ENCODE measurements around the gene TBC1D22A. TPM values are rescaled to one million over a fixed set of nuclear protein-coding genes. Genes with fewer than 3 reads are reported as not detected.

Gene TBC1D22A
- polyA plus RNA-seq, 1 of the 3 experiments (the other 2 are of a cell fraction) = 16.5 TPM

GRCh38 chr22:47173535-47174021, 411.1 kb downstream of the TBC1D22A start (continued):
- TF ChIP-seq, protein P1, sequence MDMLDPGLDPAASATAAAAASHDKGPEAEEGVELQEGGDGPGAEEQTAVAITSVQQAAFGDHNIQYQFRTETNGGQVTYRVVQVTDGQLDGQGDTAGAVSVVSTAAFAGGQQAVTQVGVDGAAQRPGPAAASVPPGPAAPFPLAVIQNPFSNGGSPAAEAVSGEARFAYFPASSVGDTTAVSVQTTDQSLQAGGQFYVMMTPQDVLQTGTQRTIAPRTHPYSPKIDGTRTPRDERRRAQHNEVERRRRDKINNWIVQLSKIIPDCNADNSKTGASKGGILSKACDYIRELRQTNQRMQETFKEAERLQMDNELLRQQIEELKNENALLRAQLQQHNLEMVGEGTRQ (IDR thresholded peaks at IDR 0.05; ENCODE audit: borderline replicate concordance, low read depth, low read length) = no peak
- no peak for TF ChIP-seq RCOR1 (IDR thresholded peaks at IDR 0.05; ENCODE audit: low read length)
- no peak for TF ChIP-seq FOSL2 (IDR thresholded peaks at IDR 0.05; ENCODE audit: borderline replicate concordance, low read depth)
- TF ChIP-seq SMC3 (IDR thresholded peaks at IDR 0.05; ENCODE audit: low read depth, low read length) = no peak
- TF ChIP-seq GATA2 (CRISPR knock-in tag; IDR thresholded peaks at IDR 0.05) = no peak
- TF ChIP-seq, protein P2, sequence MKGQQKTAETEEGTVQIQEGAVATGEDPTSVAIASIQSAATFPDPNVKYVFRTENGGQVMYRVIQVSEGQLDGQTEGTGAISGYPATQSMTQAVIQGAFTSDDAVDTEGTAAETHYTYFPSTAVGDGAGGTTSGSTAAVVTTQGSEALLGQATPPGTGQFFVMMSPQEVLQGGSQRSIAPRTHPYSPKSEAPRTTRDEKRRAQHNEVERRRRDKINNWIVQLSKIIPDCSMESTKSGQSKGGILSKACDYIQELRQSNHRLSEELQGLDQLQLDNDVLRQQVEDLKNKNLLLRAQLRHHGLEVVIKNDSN (IDR thresholded peaks at IDR 0.05; ENCODE audit: borderline replicate concordance, low read depth) = no peak
- no peak for TF ChIP-seq TEAD4 (IDR thresholded peaks at IDR 0.05; ENCODE audit: borderline replicate concordance, insufficient read depth)

DNA sequence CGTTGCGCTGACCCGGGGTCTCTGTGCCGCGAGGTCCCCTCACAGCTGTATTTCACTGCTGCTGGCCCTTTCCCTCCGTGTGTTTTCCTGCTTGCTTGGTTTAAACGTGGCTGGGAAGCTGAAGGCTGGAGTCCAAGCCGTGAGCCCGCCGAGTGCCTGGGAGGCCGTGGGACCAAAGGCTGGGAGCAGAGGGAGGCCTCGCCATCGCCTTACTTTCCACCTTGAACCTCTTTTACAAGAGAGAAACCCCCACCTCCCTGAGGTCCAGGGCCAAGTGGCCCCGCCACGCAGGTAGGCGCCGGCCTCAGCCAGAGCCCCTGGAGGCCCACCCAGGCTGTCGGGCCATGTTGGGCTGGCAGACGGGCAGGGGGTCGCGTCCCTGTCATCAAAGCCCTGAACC, 411.6 kb downstream of the TBC1D22A start:
- Histone ChIP-seq H3K27me3 (ENCODE audit: insufficient read depth) (no peaks in the 10 kb centered on the region), H3K4me1 (ENCODE audit: control insufficient read depth in 1 of 2, insufficient read depth in 2 of 2, low read depth in 1 of 2, low read length in 1 of 2) (no peaks in the 10 kb centered on the region), H3K9ac (no peak overlapping the region), H4K20me1 (ENCODE audit: insufficient read depth) (no peaks in the 10 kb centered on the region), H3K9me2 (no peaks in the 10 kb centered on the region), H3K9me3 (no peaks in the 10 kb centered on the region), H3F3A (replicated peaks; ENCODE audit: insufficient read depth) (no peaks in the 10 kb centered on the region), H3K4me2 (no peak overlapping the region), H3K79me2 (ENCODE audit: insufficient read depth) (no peaks in the 10 kb centered on the region), H3K4me3 (ENCODE audit: low read depth in 2 of 2, low read length in 1 of 2) (no peak overlapping the region), H3K27ac (ENCODE audit: low read depth in 2 of 2, low read length in 1 of 2) (no peak overlapping the region), H3K36me3 (replicated peaks in 1 of 2; ENCODE audit: control insufficient read depth in 1 of 2, insufficient read depth in 2 of 2, low read length in 1 of 2) (no peaks in the 10 kb centered on the region), H2AFZ (ENCODE audit: low read depth) (no peak overlapping the region)
- ChIA-PET CTCF (no interaction called here), POLR2A (no interaction called here)
- TF ChIP-seq RAD21 (IDR thresholded peaks at IDR 0.05; ENCODE audit: low read length) = no peak
- TF ChIP-seq TAF1 (IDR thresholded peaks at IDR 0.05; ENCODE audit: borderline replicate concordance, low read depth, low read length) = no peak
- TF ChIP-seq GABPA (IDR thresholded peaks at IDR 0.05; ENCODE audit: low read depth) = no peak
- TF ChIP-seq, protein P1 (IDR thresholded peaks at IDR 0.05; ENCODE audit: borderline replicate concordance, low read depth, low read length) = no peak
- no peak for TF ChIP-seq FOXM1 (IDR thresholded peaks at IDR 0.05; ENCODE audit: low read depth)
- no peak for TF ChIP-seq NFIC (IDR thresholded peaks at IDR 0.05; ENCODE audit: borderline replicate concordance)
- TF ChIP-seq GATA2 (CRISPR knock-in tag; IDR thresholded peaks at IDR 0.05) = no peak
- no peak for TF ChIP-seq FOSL2 (IDR thresholded peaks at IDR 0.05; ENCODE audit: borderline replicate concordance, low read depth)
- no peak for TF ChIP-seq ELF1 (IDR thresholded peaks at IDR 0.05)
- TF ChIP-seq TEAD4 (IDR thresholded peaks at IDR 0.05; ENCODE audit: borderline replicate concordance, insufficient read depth) = no peak
- TF ChIP-seq PBX3 (IDR thresholded peaks at IDR 0.05) = no peak
- TF ChIP-seq RXRA (IDR thresholded peaks at IDR 0.05; ENCODE audit: borderline replicate concordance, low read depth) = no peak
- TF ChIP-seq TCF12 (IDR thresholded peaks at IDR 0.05) = no peak
- TF ChIP-seq, protein P2 (IDR thresholded peaks at IDR 0.05; ENCODE audit: borderline replicate concordance, low read depth) = no peak
- TF ChIP-seq, protein P3, sequence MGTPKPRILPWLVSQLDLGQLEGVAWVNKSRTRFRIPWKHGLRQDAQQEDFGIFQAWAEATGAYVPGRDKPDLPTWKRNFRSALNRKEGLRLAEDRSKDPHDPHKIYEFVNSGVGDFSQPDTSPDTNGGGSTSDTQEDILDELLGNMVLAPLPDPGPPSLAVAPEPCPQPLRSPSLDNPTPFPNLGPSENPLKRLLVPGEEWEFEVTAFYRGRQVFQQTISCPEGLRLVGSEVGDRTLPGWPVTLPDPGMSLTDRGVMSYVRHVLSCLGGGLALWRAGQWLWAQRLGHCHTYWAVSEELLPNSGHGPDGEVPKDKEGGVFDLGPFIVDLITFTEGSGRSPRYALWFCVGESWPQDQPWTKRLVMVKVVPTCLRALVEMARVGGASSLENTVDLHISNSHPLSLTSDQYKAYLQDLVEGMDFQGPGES (IDR thresholded peaks at IDR 0.05; ENCODE audit: low read depth, low read length) = no peak
- no peak for TF ChIP-seq SMC3 (IDR thresholded peaks at IDR 0.05; ENCODE audit: low read depth, low read length)
- no peak for TF ChIP-seq MXI1 (IDR thresholded peaks at IDR 0.05; ENCODE audit: low read depth, low read length)
- no peak for DNase-seq
- WGBS (ENCODE audit: low lambda C conversion rate) = 97% methylated on average over 17 of the region's 21 CpGs
